Left ventricle myocardium inferior (tissue), 1 donor: ENCODE results near the gene FARSA. TPM values are rescaled to one million over a fixed set of nuclear protein-coding genes. Genes with fewer than 3 reads are reported as not detected.
A peak's percentile ranks its signal among the peaks of the same experiment; 100 is the strongest.

Source experiments
- DNase-seq: peaks from one replicate; pipeline ENCODE4 v3.0.0-alpha.2; 2020
- H3K27ac ChIP-seq: fragments of 200-600 bp; replicated peaks from 2 replicates; pipeline ENCODE4 v1.8.0; 2021
- H3K27me3 ChIP-seq: fragments of 200-600 bp; 2 replicates; pipeline ENCODE4 v1.8.0; 2021; ENCODE audit warnings: low read depth
- H3K36me3 ChIP-seq: fragments of 200-600 bp; 2 replicates; pipeline ENCODE4 v1.8.0; 2021
- H3K4me1 ChIP-seq: fragments of 200-600 bp; 2 replicates; pipeline ENCODE4 v1.8.0; 2021
- H3K4me3 ChIP-seq: fragments of 200-600 bp; 2 replicates; pipeline ENCODE4 v1.8.0; 2021; ENCODE audit warnings: mild to moderate bottlenecking, moderate library complexity
- H3K9me3 ChIP-seq: fragments of 200-600 bp; replicated peaks from 2 replicates; pipeline ENCODE4 v1.8.0; 2021
- intact Hi-C: fragments of 100-400 bp; cut with micrococcal nuclease; formaldehyde crosslinking; loops from one replicate; pipeline ENCODE4 v1.11.0; 2022
- microRNA-seq: library from miRNA; unstranded; fragments of <30 nt; microRNA quantifications from one replicate; pipeline ENCODE4 v1.2.0, GENCODE V29; 2020
- total RNA-seq: library from RNA; stranded (reverse); fragmentation: NEBNext Ultra II Directional; extraction: Animal tissue kit (Norgen Biotek cat#: 25700); gene quantifications from one replicate; pipeline ENCODE4 v1.2.1, GENCODE V29; 2021
- TF ChIP-seq, protein P1 (sequence below): fragments of 200-600 bp; IDR thresholded peaks from 2 replicates; pipeline ENCODE4 v1.8.0; 2021; ENCODE audit warnings: antibody characterized with exemption, mild to moderate bottlenecking, borderline replicate concordance
- donor health status: DM: no; HTN: yes; CAD: no; lungs with severe emphysema.

The FARSA gene
- total RNA-seq, 1 donor from 2014 or later, result 37.8 TPM

DNA sequence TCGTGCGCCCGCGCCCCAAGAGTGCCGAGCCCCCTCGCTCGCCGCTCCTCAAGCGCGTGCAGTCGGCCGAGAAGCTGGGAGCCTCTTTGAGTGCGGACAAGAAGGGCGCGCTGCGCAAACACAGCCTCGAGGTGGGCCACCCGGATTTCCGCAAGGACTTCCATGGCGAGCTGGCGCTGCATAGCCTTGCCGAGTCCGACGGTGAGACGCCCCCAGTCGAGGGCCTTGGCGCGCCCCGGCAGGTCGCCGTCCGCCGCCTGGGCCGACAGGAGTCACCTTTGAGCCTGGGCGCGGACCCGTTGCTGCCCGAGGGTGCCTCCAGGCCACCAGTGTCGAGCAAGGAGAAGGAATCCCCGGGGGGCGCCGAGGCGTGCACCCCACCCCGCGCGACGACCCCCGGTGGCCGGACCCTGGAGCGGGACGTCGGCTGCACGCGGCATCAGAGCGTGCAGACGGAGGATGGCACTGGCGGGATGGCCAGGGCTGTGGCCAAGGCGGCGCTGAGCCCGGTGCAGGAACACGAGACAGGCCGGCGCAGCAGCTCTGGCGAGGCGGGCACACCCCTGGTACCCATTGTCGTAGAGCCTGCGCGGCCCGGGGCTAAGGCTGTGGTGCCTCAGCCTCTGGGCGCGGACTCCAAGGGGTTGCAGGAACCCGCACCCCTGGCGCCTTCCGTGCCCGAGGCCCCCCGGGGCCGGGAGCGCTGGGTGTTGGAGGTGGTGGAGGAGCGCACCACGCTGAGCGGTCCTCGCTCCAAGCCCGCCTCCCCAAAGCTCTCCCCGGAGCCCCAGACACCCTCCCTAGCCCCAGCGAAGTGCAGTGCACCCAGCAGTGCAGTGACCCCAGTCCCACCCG lies 59.4 kb downstream of the FARSA start:
- Histone ChIP-seq H3K27ac (no peak overlapping the region), H3K27me3 (peaks cover 13% of the 10 kb centered on the region), H3K4me3 (peak overlapping the region; percentile 59), H3K4me1 (peaks cover 8% of the 10 kb centered on the region), H3K9me3 (no peaks in the 10 kb centered on the region), H3K36me3 (peaks cover 34% of the 10 kb centered on the region)
- intact Hi-C loops, result no loop called here
- TF ChIP-seq, protein P1, sequence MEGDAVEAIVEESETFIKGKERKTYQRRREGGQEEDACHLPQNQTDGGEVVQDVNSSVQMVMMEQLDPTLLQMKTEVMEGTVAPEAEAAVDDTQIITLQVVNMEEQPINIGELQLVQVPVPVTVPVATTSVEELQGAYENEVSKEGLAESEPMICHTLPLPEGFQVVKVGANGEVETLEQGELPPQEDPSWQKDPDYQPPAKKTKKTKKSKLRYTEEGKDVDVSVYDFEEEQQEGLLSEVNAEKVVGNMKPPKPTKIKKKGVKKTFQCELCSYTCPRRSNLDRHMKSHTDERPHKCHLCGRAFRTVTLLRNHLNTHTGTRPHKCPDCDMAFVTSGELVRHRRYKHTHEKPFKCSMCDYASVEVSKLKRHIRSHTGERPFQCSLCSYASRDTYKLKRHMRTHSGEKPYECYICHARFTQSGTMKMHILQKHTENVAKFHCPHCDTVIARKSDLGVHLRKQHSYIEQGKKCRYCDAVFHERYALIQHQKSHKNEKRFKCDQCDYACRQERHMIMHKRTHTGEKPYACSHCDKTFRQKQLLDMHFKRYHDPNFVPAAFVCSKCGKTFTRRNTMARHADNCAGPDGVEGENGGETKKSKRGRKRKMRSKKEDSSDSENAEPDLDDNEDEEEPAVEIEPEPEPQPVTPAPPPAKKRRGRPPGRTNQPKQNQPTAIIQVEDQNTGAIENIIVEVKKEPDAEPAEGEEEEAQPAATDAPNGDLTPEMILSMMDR, result no peak
- no peak for DNase-seq

DNA sequence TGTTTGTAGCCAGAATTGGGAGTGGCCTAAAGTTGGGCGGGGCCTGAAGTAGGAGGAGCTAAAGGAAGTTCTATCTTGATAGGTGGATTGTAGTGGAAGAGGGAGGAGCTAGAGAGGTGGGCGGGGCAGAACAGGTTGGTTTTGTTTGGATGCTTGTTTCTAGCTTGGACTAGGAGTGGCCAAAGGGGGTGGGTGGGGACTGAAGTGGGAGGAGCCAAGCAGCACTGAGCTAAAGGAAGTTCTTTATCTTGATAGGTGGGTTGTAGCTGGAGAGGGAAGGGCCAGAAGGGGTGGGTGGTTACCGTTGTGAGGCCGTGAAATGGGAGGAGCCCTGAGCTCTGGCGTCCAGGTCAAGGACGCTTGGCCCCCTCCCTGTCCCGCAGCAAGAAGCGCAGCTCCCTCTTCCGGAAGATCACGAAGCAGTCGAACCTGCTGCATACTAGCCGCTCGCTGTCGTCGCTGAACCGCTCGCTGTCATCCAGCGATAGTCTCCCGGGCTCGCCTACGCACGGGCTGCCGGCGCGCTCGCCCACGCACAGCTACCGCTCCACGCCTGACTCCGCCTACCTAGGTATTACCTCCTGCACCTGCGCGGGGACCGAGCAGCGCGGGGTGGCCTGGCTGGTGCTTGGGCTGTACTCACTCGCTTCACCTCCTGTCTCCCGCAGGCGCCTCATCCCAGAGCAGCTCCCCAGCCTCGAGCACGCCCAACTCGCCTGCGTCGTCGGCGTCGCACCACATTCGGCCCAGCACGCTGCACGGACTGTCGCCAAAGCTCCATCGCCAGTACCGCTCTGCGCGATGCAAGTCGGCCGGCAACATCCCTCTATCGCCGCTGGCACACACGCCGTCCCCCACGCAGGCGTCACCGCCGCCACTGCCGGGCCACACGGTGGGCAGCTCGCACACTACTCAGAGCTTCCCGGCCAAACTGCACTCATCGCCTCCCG lies 60.3 kb downstream of the FARSA start:
- Histone ChIP-seq H3K4me1 (peaks cover 8% of the 10 kb centered on the region), H3K9me3 (no peaks in the 10 kb centered on the region), H3K27ac (no peak overlapping the region), H3K36me3 (peaks cover 28% of the 10 kb centered on the region), H3K4me3 (peak overlapping the region; percentile 59), H3K27me3 (peaks cover 22% of the 10 kb centered on the region)
- intact Hi-C loops, result no loop called here
- DNase-seq, result no peak
- TF ChIP-seq, protein P1, result no peak

Small RNA genes within 50 kb of the gene (microRNA-seq; reads per million reads assigned to microRNA genes)
- gene MIR5695 (not detected), gene MIR6515 (0.94 reads per million)

Other genes starting within 250 kb of the FARSA start
- gene GNG14, start 245.7 kb downstream of the FARSA start, total RNA-seq, result not detected
- gene FBXW9, start 237.1 kb downstream of the FARSA start, total RNA-seq, result 1.8 TPM
- gene TNPO2, start 209.8 kb downstream of the FARSA start, total RNA-seq, result 33.1 TPM
- 122 TPM for gene TRIR, start 199.0 kb downstream of the FARSA start, total RNA-seq
- 65.1 TPM for gene GET3, start 196.2 kb downstream of the FARSA start, total RNA-seq
- gene BEST2, start 181.9 kb downstream of the FARSA start, total RNA-seq, result not detected
- gene HOOK2, start 158.2 kb downstream of the FARSA start, total RNA-seq, result 66.3 TPM
- gene JUNB, start 142.2 kb downstream of the FARSA start, total RNA-seq, result 26.7 TPM
- 700 TPM for gene PRDX2, start 131.9 kb downstream of the FARSA start, total RNA-seq
- gene THSD8, start 131.6 kb downstream of the FARSA start, total RNA-seq, result 2.7 TPM
- gene RNASEH2A, start 127.1 kb downstream of the FARSA start, total RNA-seq, result 2.5 TPM
- gene RTBDN, start 99.1 kb downstream of the FARSA start, total RNA-seq, result not detected
- gene MAST1, start 95.2 kb downstream of the FARSA start, total RNA-seq, result not detected
- gene DNASE2, start 52.3 kb downstream of the FARSA start, total RNA-seq, result 19.7 TPM
- gene KLF1, start 46.5 kb downstream of the FARSA start, total RNA-seq, result not detected
- 41.8 TPM for gene GCDH, start 42.6 kb downstream of the FARSA start, total RNA-seq
- not detected for gene SYCE2, start 14.4 kb downstream of the FARSA start, total RNA-seq
- gene CALR, start 4.9 kb upstream of the FARSA start, total RNA-seq, result 365 TPM
- 150 TPM for gene RAD23A, start 12.2 kb upstream of the FARSA start, total RNA-seq
- gene GADD45GIP1, start 23.5 kb upstream of the FARSA start, total RNA-seq, result 31.4 TPM
- 12.7 TPM for gene DAND5, start 35.9 kb upstream of the FARSA start, total RNA-seq
- gene NFIX, start 61.8 kb upstream of the FARSA start, total RNA-seq, result 118 TPM
- 6.3 TPM for gene LYL1, start 169.1 kb upstream of the FARSA start, total RNA-seq
- gene TRMT1, start 183.0 kb upstream of the FARSA start, total RNA-seq, result 19.6 TPM
- gene NACC1, start 184.6 kb upstream of the FARSA start, total RNA-seq, result 35.4 TPM
- 39.2 TPM for gene STX10, start 216.7 kb upstream of the FARSA start, total RNA-seq
- gene IER2, start 216.7 kb upstream of the FARSA start, total RNA-seq, result 17.3 TPM